Measurements from ENCODE around the gene GPC6. TPM values are rescaled to one million over a fixed set of nuclear protein-coding genes. Genes with fewer than 3 reads are reported as not detected.

The GPC6 gene
- total RNA-seq, 1 donor from 2014 or later = 8.4 TPM

DNA sequence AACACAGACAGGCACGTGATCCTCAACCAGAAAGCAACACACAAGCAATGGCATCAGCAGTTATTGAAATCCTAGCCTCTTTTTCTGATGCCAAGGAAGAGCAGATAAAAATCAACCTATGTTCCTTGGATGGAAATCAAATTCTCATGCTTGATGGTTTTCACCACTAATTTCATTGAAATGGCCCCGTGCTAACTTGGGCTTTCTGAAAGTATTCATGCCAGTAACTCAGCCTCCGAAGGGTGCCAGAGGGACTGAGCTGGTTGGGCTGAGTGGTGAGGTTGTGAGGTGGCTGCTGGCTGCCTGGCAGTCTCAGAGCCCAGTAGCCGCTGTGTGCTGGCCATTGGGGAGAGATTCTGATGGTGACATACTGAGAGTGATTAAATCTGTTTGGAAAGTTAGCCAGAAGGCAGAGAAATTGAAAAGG lies 943.6 kb downstream of the GPC6 start:
- no peak for DNase-seq
- intact Hi-C loops (cut with DNase I) = no loop called here

DNA sequence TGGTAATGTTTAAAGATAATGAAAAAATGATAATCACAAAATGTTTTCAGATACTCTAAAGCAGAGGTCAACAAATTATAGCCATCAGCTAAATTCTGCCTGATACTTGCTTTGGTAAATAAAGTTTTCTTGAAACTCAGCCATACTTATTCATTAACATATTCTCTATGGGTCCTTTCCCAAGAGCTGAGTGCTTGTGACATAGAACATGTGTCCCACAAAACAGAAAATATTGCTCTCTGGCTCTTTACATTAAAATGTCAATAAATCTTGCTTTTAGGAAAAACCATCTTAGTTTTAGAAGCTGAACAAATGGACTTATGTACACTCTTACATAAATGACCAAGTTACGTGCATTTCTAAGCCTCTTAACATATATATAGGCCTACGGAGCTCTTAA lies 945.8 kb downstream of the GPC6 start:
- no peak overlapping the region for H3K4me3 ChIP-seq
- ATAC-seq = no peak
- H3K27me3 ChIP-seq = no peaks in the 10 kb centered on the region
- H3K36me3 ChIP-seq = no peaks in the 10 kb centered on the region
- H3K9me3 ChIP-seq = no peaks in the 10 kb centered on the region
- intact Hi-C loops (cut with DNase I) = no loop called here
- TF ChIP-seq, protein P1, sequence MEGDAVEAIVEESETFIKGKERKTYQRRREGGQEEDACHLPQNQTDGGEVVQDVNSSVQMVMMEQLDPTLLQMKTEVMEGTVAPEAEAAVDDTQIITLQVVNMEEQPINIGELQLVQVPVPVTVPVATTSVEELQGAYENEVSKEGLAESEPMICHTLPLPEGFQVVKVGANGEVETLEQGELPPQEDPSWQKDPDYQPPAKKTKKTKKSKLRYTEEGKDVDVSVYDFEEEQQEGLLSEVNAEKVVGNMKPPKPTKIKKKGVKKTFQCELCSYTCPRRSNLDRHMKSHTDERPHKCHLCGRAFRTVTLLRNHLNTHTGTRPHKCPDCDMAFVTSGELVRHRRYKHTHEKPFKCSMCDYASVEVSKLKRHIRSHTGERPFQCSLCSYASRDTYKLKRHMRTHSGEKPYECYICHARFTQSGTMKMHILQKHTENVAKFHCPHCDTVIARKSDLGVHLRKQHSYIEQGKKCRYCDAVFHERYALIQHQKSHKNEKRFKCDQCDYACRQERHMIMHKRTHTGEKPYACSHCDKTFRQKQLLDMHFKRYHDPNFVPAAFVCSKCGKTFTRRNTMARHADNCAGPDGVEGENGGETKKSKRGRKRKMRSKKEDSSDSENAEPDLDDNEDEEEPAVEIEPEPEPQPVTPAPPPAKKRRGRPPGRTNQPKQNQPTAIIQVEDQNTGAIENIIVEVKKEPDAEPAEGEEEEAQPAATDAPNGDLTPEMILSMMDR (IDR thresholded peaks at IDR 0.05) = no peak
- H3K4me1 ChIP-seq = no peaks in the 10 kb centered on the region
- H3K27ac ChIP-seq = no peak overlapping the region
- DNase-seq = no peak

More for the DNA sequence above, 943.6 kb downstream of the GPC6 start:
- TF ChIP-seq, protein P1 (IDR thresholded peaks at IDR 0.05) = no peak
- Histone ChIP-seq H3K4me3 (no peak overlapping the region), H3K36me3 (no peaks in the 10 kb centered on the region), H3K9me3 (no peaks in the 10 kb centered on the region), H3K27ac (no peak overlapping the region), H3K4me1 (no peaks in the 10 kb centered on the region), H3K27me3 (no peaks in the 10 kb centered on the region)
- ATAC-seq = peak; percentile 21

DNA sequence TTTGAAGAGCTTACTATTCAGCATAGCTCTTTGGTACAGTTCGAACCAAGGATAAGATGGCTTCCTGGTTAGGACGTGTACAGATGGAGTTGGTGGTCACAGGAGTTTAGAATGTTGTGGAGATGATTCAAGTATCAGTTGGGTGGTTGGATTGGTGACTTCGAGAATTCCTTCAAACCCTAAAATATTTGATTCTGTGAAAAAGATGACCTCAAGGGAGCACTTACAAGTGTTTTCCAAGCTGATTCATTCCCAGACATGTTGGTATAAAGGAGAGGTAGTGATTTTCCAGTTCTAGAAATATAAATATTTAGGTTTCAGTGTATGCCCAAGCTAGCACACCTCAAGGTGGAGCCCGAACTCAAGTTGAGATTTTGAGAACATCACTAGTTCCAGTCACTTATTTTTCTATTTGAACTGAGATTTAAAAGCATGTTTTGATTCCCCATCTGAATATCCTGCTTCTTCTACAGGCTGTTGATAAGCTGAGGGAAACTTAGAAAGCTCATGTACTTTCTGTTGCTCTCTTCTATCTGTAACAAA lies 946.8 kb downstream of the GPC6 start:
- ATAC-seq = no peak
- Histone ChIP-seq H3K4me1 (no peaks in the 10 kb centered on the region), H3K4me3 (no peak overlapping the region), H3K27ac (no peak overlapping the region), H3K9me3 (no peaks in the 10 kb centered on the region), H3K36me3 (no peaks in the 10 kb centered on the region), H3K27me3 (no peaks in the 10 kb centered on the region)
- no peak for DNase-seq
- intact Hi-C loops (cut with DNase I) = no loop called here
- TF ChIP-seq, protein P1 (IDR thresholded peaks at IDR 0.05) = no peak

DNA sequence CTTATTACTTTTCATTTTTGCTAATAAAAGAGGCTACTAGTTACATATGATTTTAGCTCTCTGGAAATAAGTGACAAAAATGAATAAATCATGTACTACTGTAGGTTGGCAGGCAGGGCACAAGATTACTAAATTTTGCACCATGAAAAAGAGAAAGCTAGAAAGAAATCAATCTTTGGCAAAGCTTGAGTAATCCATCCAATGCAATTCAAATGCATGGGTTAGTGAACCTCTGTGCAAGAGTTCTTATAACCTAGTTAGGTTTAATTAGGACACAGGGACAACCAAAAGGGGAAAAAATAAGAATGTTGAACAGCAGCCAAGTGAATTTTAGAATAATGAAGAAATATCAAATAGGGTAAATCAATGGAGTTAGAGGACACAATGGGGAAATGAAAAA lies 947.4 kb downstream of the GPC6 start:
- intact Hi-C loops (cut with DNase I) = no loop called here
- ATAC-seq (no peak), DNase-seq (no peak)
- Histone ChIP-seq H3K27ac (no peak overlapping the region), H3K4me3 (no peak overlapping the region), H3K27me3 (no peaks in the 10 kb centered on the region), H3K9me3 (no peaks in the 10 kb centered on the region), H3K4me1 (no peaks in the 10 kb centered on the region), H3K36me3 (no peaks in the 10 kb centered on the region)
- TF ChIP-seq, protein P1 (IDR thresholded peaks at IDR 0.05) = no peak

DNA sequence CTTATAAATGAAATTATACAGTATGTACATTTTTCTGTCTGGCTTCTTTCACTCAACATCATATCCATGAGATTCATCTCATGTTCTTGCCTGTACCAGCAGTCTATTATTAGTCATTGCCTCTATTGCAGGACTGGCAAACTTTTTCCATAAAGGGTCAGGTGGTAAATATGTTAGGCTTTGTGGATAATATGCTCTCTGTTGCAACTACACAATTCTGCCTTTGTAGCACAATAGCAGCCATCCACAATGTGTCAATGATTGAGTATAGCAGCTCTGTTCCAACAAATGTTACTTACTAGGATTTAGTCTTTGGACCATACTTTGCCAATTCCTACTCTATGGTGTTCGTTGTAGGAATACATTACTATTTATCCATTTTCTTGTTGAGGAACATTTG lies 948.5 kb downstream of the GPC6 start:
- TF ChIP-seq, protein P1 (IDR thresholded peaks at IDR 0.05) = no peak
- no peaks in the 10 kb centered on the region for H3K36me3 ChIP-seq
- intact Hi-C loops (cut with DNase I) = no loop called here
- H3K9me3 ChIP-seq = no peaks in the 10 kb centered on the region
- no peaks in the 10 kb centered on the region for H3K27me3 ChIP-seq
- H3K4me1 ChIP-seq = no peaks in the 10 kb centered on the region
- no peak overlapping the region for H3K27ac ChIP-seq
- ATAC-seq (no peak), DNase-seq (no peak)
- H3K4me3 ChIP-seq = no peak overlapping the region

DNA sequence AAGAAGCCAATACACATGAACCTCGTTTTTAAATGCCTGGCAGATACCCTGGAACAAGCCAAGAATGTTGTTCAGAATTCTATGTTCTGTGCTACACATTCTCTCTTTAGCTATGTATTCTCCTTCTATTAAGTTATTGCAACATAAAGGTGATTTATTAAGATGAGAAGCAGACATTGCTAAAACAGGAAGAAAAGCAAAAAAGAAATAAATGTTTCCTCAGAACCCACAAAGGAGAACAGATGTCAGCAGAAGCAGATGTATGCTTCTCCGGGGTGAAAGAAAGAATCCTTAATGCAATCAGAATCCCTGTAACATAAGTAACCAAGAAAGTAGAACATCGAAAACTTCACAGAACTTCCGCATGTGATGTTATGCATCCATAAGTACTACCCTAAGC lies 950.0 kb downstream of the GPC6 start:
- H3K27me3 ChIP-seq = no peaks in the 10 kb centered on the region
- intact Hi-C loops (cut with DNase I) = no loop called here
- no peak overlapping the region for H3K27ac ChIP-seq
- H3K9me3 ChIP-seq = no peaks in the 10 kb centered on the region
- DNase-seq = no peak
- no peak for ATAC-seq
- H3K4me1 ChIP-seq = no peaks in the 10 kb centered on the region
- no peak overlapping the region for H3K4me3 ChIP-seq
- no peaks in the 10 kb centered on the region for H3K36me3 ChIP-seq
- TF ChIP-seq, protein P1 (IDR thresholded peaks at IDR 0.05) = no peak

Measured in upper lobe of right lung (tissue), 1 donor.